Sigmoid colon (tissue), 3 donors: ENCODE results near the gene MAP3K12.
A peak's percentile ranks its signal among the peaks of the same experiment; 100 is the strongest.

ENCODE experiments used
- CTCF ChIP-seq, 4 experiments: fragments of 450-650 bp in 3 of 4; fragments of 200-600 bp in 1 of 4; IDR thresholded peaks; one replicate each; pipeline ENCODE4 v1.5.1; 2016 to 2019; ENCODE audit warnings: antibody characterized with exemption in 4 of 4, mild to moderate bottlenecking in 3 of 4, moderate library complexity in 2 of 4
- POLR2A ChIP-seq, 2 donors: fragments of 450-650 bp; IDR thresholded peaks; one replicate each; pipeline ENCODE4 v1.6.1; 2016; ENCODE audit warnings: antibody characterized with exemption in 2 of 2, mild to moderate bottlenecking in 2 of 2, moderate library complexity in 2 of 2

GRCh38 chr12:53500142-53500775 is 1.0 kb upstream of the MAP3K12 start:
- TF ChIP-seq CTCF (IDR thresholded peaks at IDR 0.05): no peak
- TF ChIP-seq POLR2A (IDR thresholded peaks at IDR 0.05): peak; percentile 98
